ENCODE data around the gene FSD1.

The FSD1 gene

DNA sequence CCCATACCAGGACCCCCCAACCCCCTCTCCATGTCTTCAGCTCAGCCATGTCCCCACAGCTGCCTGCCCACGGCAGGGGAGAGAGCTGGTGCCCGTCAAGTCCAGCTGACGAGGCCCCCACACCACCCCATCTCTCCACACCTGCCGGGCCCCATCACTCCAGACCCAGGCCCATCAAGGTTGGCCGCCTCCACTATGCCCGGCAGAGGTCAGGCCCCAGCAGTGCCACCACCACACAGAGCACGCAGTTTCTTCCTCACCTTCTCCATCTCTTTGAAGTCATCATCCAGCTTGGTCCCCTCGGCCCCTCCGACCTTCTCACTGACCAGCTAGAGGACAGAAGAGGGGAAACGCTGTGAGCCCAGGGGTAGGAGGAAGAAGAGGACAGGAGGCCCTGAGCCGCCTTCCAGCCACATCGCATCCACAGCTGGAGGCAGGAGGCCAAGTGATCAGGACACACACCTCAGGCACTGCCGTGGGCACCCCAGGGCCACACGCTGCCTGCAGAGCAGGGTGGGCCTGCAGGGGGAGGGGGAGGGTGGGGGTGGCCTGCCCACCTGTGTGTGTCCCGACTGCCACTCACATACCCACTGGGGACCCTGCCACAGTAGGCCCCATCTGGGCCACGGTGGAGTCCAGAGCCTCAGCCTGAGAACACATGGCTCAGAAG, 62.4 kb downstream of the FSD1 start:
- DNase-seq: no peak

DNA sequence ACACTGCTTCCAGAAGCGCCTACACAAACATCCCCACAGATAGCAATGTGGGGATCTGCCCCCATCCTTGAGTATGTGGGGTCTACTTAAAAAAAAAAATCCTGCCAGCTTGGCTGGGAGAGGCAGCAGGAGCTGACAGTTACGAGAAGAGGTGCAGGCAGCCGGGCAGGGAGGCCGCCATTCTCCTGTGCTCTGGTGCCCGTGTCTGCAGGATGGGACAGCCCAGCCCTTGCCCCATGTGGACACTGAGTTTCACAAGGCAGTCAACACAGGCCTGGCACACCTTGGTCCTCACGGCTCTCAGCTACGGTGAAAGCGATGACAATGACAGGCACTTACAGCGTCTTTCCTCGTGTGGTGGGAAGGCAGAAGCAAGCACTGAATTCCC, 62.9 kb downstream of the FSD1 start:
- DNase-seq: no peak

DNA sequence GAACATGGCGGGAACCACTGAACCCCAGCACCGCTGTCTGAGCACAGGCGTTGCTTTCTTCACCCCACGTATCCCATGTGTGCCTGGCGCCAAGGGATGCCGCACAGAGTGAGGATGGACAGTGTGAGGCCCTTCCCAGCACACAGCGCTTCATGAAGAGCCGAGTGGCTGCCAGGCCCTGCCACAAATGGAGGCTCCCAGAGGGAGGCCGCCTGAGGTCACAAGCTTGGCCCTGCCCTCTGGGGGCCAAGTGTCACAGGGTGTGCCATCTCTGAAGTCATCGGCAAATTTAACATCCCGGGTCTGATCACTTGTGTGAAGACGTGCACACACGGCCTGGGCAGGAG, 63.4 kb downstream of the FSD1 start:
- no peak for DNase-seq

DNA sequence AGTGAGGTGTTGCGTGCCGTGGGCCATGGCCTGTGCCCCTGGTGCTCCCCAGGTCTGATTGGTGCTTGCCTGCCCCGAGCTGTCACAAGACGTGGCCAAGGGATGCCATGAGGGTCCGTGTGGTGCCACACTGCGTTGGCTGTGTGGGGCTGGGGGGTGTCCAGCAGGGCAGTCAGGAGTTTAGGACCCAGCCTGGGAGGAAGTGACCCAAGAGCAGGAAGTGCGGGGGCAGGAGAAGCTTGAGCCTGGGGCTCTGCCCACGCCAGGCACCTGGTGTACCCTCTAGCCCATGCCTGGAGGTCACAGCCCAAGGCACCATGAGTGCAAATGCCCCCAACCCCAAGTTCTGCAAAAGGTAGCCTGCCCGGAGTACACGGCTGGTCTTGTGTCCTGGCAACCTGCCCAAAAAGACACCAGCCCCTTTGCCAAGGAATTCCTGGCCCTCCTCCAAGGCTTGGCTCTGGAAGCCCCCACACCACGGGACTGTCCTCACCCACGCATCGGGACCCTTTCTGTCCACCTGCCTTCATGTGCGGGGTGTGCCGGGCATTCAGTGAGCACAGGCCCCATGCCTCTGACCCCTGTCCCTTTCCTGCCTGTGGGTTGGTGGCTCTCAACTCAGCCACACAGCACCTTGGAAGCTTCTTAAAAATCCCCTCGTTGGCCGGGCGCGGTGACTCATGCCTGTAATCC, 63.9 kb downstream of the FSD1 start:
- DNase-seq: peak; percentile 24

DNA sequence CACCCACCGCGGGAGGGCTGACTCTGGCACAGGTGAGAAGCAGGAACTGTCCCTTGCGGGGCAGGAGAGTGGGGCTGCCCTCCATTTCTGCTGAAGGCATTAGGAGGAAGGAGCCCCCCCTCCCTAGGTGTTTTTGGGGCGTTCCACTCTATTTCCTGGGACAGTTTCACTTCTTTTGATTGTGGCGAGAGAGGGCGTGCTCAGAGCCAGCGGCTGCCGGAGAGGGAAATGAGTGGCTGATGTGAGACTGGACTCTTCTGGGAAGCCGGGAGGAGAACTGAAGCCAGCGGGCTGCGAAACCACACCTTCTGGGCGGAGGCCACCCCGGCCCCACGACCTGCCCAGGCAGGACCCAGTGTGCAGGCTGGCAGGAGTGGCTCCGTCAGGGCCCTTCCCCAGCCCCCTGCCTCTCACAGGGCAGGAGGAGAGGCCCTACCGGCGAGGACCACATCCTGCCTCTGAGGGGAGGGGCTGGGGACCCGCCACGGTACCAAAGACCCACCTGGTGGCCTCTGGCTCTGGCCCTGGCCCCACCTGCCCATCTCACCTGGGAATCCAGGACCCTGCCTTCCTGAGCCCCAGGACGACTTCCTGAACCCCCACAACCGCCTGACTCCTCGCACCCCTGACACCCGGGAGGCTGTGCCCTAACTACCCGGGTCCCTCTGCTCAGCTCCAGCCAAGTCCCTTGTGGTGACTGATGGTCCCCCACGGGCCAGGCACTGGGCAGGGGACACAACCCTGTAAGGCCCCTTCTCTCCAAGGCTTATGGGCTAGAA, 64.9 kb downstream of the FSD1 start:
- DNase-seq: peak; percentile 91

DNA sequence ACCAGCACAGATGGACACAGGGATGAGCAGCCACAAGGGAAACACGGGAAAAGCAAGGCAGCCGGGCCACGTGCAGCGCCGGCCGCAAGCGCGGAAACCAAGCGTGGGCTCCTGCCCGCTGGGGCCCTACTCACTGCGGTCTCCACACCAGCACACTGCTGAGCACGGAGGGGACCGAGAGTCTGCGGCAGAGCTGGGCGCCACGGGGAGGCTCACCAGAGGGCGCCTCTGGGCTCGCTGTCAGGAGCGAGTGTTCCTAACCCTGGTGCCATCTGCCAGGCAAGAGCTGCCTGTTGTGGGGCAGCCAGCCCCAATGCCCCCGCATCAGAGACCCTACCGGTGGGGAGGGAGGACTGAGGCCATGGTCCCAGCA, 65.5 kb downstream of the FSD1 start:
- peak; percentile 76 for DNase-seq

DNA sequence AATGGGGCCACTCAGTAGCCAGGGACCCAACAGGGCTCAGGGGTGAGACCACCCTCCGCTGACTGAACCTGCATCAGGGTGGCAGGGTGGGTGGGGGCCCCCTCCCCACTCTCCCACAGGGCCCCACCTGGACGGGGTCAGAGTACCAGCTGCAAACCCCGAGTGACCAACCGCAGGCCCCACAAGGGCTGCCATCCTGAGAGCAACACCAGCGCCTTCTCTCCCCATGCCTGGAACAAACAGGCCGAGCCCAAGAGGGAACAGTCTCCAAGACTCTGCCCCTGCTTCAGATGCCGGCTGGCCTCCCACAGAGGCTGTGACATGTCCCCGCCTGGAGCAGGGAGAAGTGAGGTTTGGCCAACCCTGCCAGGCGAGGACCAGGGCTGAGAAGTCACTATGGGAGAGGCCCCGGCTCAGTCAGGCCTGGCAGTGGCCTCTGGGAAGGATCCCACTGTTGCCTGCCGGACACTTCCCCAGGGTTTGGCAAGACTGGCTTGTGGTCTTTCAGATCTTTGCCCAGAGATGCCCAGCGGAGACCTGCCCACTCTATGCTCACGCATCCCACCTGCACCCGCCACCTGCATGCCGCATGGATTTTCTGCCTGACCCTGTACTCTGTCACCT, 66.1 kb downstream of the FSD1 start:
- no peak for DNase-seq

DNA sequence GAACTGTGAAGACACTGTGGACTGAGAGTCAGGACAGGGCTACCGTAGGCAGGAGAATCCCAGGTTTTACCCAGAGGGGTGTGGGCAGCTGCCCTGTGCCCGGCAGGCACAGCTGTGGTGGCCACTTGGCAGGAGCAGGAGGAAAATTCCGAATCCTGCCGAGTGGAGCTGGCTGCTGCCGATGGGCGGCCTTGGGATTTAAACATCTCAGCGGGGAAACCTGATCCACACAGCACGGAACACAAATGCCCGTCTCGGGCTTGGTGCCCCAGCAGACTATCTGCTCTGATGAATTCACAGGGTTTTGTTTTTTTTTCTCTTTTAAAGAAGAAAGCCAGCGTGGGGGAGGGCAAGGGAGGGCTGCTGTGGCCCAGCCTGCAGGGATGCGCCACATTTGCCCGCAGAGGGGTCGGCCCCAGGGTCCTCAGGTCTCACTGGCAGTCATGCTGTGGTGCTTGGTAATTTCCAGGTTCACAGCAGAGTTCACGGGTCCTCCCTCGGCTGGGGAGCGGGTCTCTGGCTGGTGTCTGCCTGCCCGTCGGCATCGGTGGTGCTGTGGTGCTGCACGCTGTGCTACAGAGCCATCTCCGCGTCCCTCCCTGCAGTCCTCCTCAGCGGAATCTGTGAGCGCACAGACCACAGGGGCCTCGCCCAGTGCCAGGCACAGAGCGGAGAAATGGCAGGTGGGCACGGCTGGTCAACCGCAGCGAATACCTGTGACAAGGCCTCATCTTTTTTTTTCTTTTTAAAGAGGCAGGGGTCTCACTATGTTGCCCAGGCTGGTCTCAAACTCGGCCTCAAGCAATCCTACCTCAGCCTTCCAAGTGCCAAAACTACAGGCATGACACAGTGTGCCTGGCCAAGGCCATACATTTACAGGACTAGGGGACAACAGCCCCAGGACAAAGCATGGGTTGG, 67.1 kb downstream of the FSD1 start:
- no peak for DNase-seq

DNA sequence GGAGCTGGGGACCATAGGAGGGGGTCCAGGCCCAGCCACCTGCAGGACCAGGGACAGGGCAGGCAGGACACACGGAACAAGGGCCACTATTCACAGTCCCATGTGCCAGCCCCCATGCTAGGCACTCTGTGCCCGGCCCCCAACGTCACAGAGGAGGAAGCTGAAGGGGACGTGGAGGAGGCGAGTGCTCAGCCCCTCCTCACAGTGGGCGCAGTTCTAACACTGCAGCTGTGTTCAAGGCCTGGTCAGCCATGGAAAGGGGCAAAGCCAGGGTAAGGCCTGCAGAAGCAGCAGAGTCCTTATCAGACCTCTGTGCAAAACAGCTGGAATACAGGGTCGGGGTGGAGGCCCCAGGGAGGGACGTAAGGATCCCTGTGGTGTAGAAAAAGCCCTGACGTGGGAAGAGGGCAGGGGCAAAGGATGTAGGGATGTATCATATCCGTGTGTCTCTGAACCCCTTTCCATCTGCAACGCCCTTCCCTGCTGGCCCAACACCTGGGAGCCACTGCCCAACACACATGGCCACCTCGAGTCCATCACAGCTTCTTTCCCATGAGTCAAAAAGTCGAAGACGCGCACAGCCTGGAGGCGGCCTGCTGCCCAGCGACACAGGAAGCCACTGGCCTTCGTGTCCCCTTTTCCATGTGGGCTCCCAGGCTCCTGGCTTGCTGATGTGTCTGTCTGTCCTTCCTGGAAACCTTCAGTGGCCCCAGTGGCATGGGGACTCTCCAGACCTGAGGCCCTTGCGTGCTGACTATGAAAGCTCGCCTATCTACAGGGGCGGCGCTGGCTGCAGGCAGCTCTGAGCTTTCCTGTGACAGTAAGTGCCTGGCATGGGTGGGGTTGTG, 68.0 kb downstream of the FSD1 start:
- DNase-seq: no peak

DNA sequence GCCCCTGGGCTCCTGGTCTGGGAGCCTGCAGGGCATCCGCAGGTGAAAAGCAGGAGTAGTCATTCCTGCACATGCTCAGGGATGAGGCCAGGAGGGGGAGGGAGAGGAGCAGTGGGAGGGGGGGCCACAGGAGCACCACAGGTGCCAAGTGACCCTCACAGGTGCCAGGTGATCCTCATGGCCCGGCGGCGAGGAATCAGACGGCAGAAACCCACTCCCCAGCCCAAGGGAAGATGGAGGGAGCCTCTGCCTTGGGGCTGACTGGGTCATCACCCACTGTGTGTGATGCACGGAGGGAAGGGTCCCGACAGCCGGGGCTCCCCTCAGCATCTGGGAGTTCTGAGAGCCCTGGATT, 68.6 kb downstream of the FSD1 start:
- DNase-seq: no peak
